Spleen (tissue), 11 donors: ENCODE results near the gene OTP. TPM values are rescaled to one million over a fixed set of nuclear protein-coding genes. Genes with fewer than 3 reads are reported as not detected.

ENCODE experiments used
- DNase-seq: peaks from one replicate; pipeline ENCODE4 v3.0.0-alpha.2; 2020
- H3K27ac ChIP-seq, 8 donors: fragments of 200-600 bp; sonication (generic) in 7 of 8; 1 replicate in 4 of 8; 2 replicates in 4 of 8; pipeline versions ENCODE4 v1.5.0 to v1.8.0; 2016 to 2021; ENCODE audit warnings: inconsistent platforms in 4 of 8, mild to moderate bottlenecking in 4 of 8, moderate library complexity in 1 of 8
- H3K27me3 ChIP-seq, 7 donors: fragments of 200-600 bp; sonication (generic) in 6 of 7; replicated peaks in 1 of 7; 1 replicate in 4 of 7; 2 replicates in 3 of 7; pipeline versions ENCODE4 v1.5.0 to v1.8.0; 2016 to 2021; ENCODE audit warnings: inconsistent platforms in 3 of 7, mild to moderate bottlenecking in 1 of 7
- H3K36me3 ChIP-seq, 6 donors: fragments of 200-600 bp; sonication (generic) in 5 of 6; 1 replicate in 4 of 6; 2 replicates in 2 of 6; pipeline versions ENCODE4 v1.5.0 to v1.8.0; 2016 to 2021; ENCODE audit warnings: inconsistent platforms in 2 of 6
- H3K4me1 ChIP-seq, 6 donors: fragments of 200-600 bp; sonication (generic) in 5 of 6; 1 replicate in 3 of 6; 2 replicates in 3 of 6; pipeline versions ENCODE4 v1.5.0 to v1.8.0; 2016 to 2021; ENCODE audit warnings: inconsistent platforms in 3 of 6
- H3K4me3 ChIP-seq, 8 donors: fragments of 200-600 bp; sonication (generic) in 7 of 8; 1 replicate in 4 of 8; 2 replicates in 4 of 8; pipeline versions ENCODE4 v1.5.0 to v1.8.0; 2016 to 2021; ENCODE audit warnings: inconsistent platforms in 4 of 8, mild to moderate bottlenecking in 4 of 8, moderate library complexity in 2 of 8
- H3K9me3 ChIP-seq, 8 donors: fragments of 200-600 bp; sonication (generic) in 7 of 8; 1 replicate in 4 of 8; 2 replicates in 4 of 8; pipeline versions ENCODE4 v1.5.0 to v1.8.0; 2016 to 2021; ENCODE audit warnings: inconsistent platforms in 4 of 8
- CTCF ChIP-seq, 11 experiments: fragments of 200-600 bp in 7 of 11; fragments of 450-650 bp in 4 of 11; sonication (generic) in 4 of 11; IDR thresholded peaks in 8 of 11; conservative IDR thresholded peaks in 3 of 11; 1 replicate in 7 of 11; 2 replicates in 4 of 11; pipeline versions ENCODE4 v1.4.0 to v1.8.0; 2016 to 2021; ENCODE audit warnings: antibody characterized with exemption in 11 of 11, inconsistent platforms in 4 of 11, mild to moderate bottlenecking in 1 of 11
- POLR2A ChIP-seq, 3 donors: fragments of 450-650 bp; IDR thresholded peaks; one replicate each; pipeline ENCODE4 v1.5.1; 2017; ENCODE audit warnings: antibody characterized with exemption in 3 of 3, mild to moderate bottlenecking in 1 of 3
- POLR2AphosphoS5 ChIP-seq, 3 donors: sonication (generic); formaldehyde crosslinking; IDR thresholded peaks; one replicate each; pipeline ENCODE4 v1.5.1; 2017; ENCODE audit warnings: antibody characterized with exemption in 3 of 3
- WGBS, 5 donors: extraction: QIAGEN DNeasy Blood & Tissue Kit in 3 of 5; methylation state at CpG; one replicate each; pipeline versions ENCODE4 v1.1.5 to v1.1.7; 2013 to 2018; 5-methylcytosine and 5-hydroxymethylcytosine counted together
- intact Hi-C: fragments of 100-400 bp; cut with DNase I; formaldehyde crosslinking; loops from one replicate; pipeline ENCODE4 v1.15.0; 2023; ENCODE audit warnings: low total_unique reads
- polyA plus RNA-seq, 3 donors: library from polyadenylated mRNA; stranded (reverse); fragments of 200-250 nt; gene quantifications; one replicate each; pipeline ENCODE4 v1.2.1, GENCODE V29; 2013
- total RNA-seq, 7 donors: library from RNA; depleted of rRNA in 3 of 7; stranded (reverse); fragments of >200 nt in 3 of 7; fragmentation: NEBNext Ultra II Directional in 4 of 7; extraction: Animal tissue kit (Norgen Biotek cat#: 25700) in 4 of 7; gene quantifications; one replicate each; pipeline versions ENCODE4 v1.1.0 to v1.2.1, GENCODE V29; 2016 to 2021
- donor health status: healthy with polysubstance abuse.
- donor health status: DM: no; HTN: no; CAD: no; lungs with moderate emphysema.
- donor health status: DM: no; HTN: no; CAD: no.
- donor health status: Bipolar disorder and iron deficiency.
- donor health status: healthy.
- donor health status: DM: no; HTN: no; CAD: no.
- donor health status: DM: yes; HTN: yes; CAD: no.

The OTP gene
- total and polyA plus RNA-seq, 10 donors = not detected

GRCh38 chr5:77645158-77645994 is 6.9 kb upstream of the OTP start:
- 1 to 5% (median 3%) methylated on average over 28 to 80 of the region's 80 CpGs for WGBS, 5 donors
- Histone ChIP-seq H3K4me3 (peak overlapping the region in 6 of 8 donors; percentile 21 to 67 (median 29)), H3K9me3 (peaks cover 0 to 12% (median 0%) of the 10 kb centered on the region in 8 donors), H3K27ac (no peak overlapping the region), H3K27me3 (peaks cover 15 to 89% (median 64%) of the 10 kb centered on the region in 7 donors), H3K4me1 (peaks cover 0 to 37% (median 30%) of the 10 kb centered on the region in 6 donors), H3K36me3 (no peaks in the 10 kb centered on the region)
- TF ChIP-seq POLR2AphosphoS5 (IDR thresholded peaks at IDR 0.05) = peak in 1 of 3 donors; percentile 16
- TF ChIP-seq CTCF (IDR thresholded peaks at IDR 0.05 in 8 of 11, conservative IDR thresholded peaks at IDR 0.05 in 3 of 11) = peak in 8 of 11 experiments; percentile 29 to 79 (median 70)
- no peak for TF ChIP-seq POLR2A (IDR thresholded peaks at IDR 0.05)
- peak; percentile 87 for DNase-seq
- intact Hi-C loops = loop anchor here (10.0 kb wide), 1 partner anchor 359 kb away; no protein-coding TSS in a partner anchor

- no peak for DNase-seq
- peaks cover 21 to 95% (median 72%) of the 10 kb centered on the region in 7 donors for H3K27me3 ChIP-seq
- peak overlapping the region in 3 of 8 donors; percentile 26 to 67 (median 28) for H3K4me3 ChIP-seq
- H3K27ac ChIP-seq = no peak overlapping the region
- no peaks in the 10 kb centered on the region for H3K36me3 ChIP-seq
- 12 to 13% (median 12%) methylated on average over 33 of the region's 33 CpGs for WGBS, 5 donors
- no peak for TF ChIP-seq CTCF (IDR thresholded peaks at IDR 0.05 in 8 of 11, conservative IDR thresholded peaks at IDR 0.05 in 3 of 11)
- TF ChIP-seq POLR2A (IDR thresholded peaks at IDR 0.05) = no peak
- peak in 1 of 3 donors; percentile 11 for TF ChIP-seq POLR2AphosphoS5 (IDR thresholded peaks at IDR 0.05)
- H3K4me1 ChIP-seq = peaks cover 0 to 43% (median 33%) of the 10 kb centered on the region in 6 donors
- H3K9me3 ChIP-seq = peaks cover 0 to 13% (median 0%) of the 10 kb centered on the region in 8 donors
- intact Hi-C loops = loop anchor here (10.0 kb wide), 1 partner anchor 360 kb away; no protein-coding TSS in a partner anchor
Measured at GRCh38 chr5:77644371-77645157, 6.1 kb upstream of the OTP start.

- H3K27me3 ChIP-seq = peaks cover 24 to 97% (median 79%) of the 10 kb centered on the region in 7 donors
- intact Hi-C loops = loop anchor here (10.0 kb wide), 1 partner anchor 361 kb away; no protein-coding TSS in a partner anchor
- 7 to 10% (median 8%) methylated on average over 28 of the region's 28 CpGs for WGBS, 5 donors
- H3K4me3 ChIP-seq = peak overlapping the region in 1 of 8 donors; percentile 25
- H3K9me3 ChIP-seq = peaks cover 0 to 18% (median 0%) of the 10 kb centered on the region in 8 donors
- TF ChIP-seq POLR2AphosphoS5 (IDR thresholded peaks at IDR 0.05) (no peak), POLR2A (IDR thresholded peaks at IDR 0.05) (no peak), CTCF (IDR thresholded peaks at IDR 0.05 in 8 of 11, conservative IDR thresholded peaks at IDR 0.05 in 3 of 11) (no peak)
- H3K36me3 ChIP-seq = no peaks in the 10 kb centered on the region
- H3K27ac ChIP-seq = no peak overlapping the region
- no peak for DNase-seq
- peaks cover under 1 to 50% (median 39%) of the 10 kb centered on the region in 6 donors for H3K4me1 ChIP-seq
Measured at GRCh38 chr5:77643654-77644370, 5.3 kb upstream of the OTP start.
